Neural cell (in vitro differentiated cells): Measurements from ENCODE around the gene PANX2.

Source experiments
- EP300 ChIP-seq: fragments of 450-650 bp; conservative IDR thresholded peaks from 2 replicates; pipeline ENCODE4 v1.6.1; 2014; ENCODE audit warnings: antibody characterized with exemption, mild to moderate bottlenecking, moderate library complexity; ENCODE audit not compliant: poor library complexity, severe bottlenecking
- EZH2 ChIP-seq: fragments of 200-600, 300-800 bp; shearing (Covaris generic), sonication (generic); IDR thresholded peaks from 2 replicates; pipeline ENCODE4 v1.6.1; 2014; ENCODE audit warnings: antibody characterized with exemption, low read length, borderline replicate concordance, mild to moderate bottlenecking; ENCODE audit not compliant: insufficient read depth, poor library complexity, severe bottlenecking
- POLR2AphosphoS5 ChIP-seq: IDR thresholded peaks from 2 replicates; pipeline ENCODE4 v1.6.1; 2012
- RAD21 ChIP-seq: fragments of 450-650 bp; conservative IDR thresholded peaks from 2 replicates; pipeline ENCODE4 v1.6.1; 2014; ENCODE audit warnings: antibody characterized with exemption, mild to moderate bottlenecking, moderate library complexity
- SMC3 ChIP-seq: fragments of 450-650 bp; conservative IDR thresholded peaks from 2 replicates; pipeline ENCODE4 v1.6.1; 2014; ENCODE audit warnings: antibody characterized with exemption, mild to moderate bottlenecking, moderate library complexity; ENCODE audit not compliant: poor library complexity
- TAF1 ChIP-seq: IDR thresholded peaks from 2 replicates; pipeline ENCODE4 v1.6.1; 2012; ENCODE audit warnings: low read depth
- TF ChIP-seq, protein P1 (sequence below): fragments of 450-650 bp; IDR thresholded peaks from 2 replicates; pipeline ENCODE4 v1.5.1; 2014; ENCODE audit warnings: antibody characterized with exemption, mild to moderate bottlenecking, moderate library complexity; ENCODE audit not compliant: poor library complexity, severe bottlenecking
- TF ChIP-seq, protein P2 (sequence below): IDR thresholded peaks from 2 replicates; pipeline ENCODE4 v1.6.1; 2012; ENCODE audit warnings: borderline replicate concordance

DNA sequence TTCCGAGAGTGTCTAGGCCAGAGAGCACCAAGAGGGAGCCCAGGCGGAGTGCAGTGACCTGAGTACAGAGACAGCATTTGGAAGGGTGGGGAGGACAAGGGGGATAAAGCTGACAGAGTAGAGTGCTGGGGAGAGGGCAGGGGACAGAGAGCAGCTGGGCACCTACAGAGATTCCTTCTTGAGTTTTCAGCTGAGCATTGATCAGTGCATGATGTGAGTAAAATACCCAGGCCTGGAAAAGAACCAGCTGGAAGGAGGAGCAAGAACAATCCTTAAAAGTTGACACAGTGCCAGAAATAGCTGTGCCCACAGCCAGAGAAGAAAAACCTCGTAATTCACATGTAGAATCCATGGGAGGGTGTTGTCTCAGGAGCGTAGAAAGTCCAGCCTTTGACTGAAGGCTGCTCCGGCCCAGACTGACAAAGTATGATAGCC, 33.9 kb upstream of the PANX2 start:
- TF ChIP-seq, protein P1, sequence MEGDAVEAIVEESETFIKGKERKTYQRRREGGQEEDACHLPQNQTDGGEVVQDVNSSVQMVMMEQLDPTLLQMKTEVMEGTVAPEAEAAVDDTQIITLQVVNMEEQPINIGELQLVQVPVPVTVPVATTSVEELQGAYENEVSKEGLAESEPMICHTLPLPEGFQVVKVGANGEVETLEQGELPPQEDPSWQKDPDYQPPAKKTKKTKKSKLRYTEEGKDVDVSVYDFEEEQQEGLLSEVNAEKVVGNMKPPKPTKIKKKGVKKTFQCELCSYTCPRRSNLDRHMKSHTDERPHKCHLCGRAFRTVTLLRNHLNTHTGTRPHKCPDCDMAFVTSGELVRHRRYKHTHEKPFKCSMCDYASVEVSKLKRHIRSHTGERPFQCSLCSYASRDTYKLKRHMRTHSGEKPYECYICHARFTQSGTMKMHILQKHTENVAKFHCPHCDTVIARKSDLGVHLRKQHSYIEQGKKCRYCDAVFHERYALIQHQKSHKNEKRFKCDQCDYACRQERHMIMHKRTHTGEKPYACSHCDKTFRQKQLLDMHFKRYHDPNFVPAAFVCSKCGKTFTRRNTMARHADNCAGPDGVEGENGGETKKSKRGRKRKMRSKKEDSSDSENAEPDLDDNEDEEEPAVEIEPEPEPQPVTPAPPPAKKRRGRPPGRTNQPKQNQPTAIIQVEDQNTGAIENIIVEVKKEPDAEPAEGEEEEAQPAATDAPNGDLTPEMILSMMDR, result no peak
- no peak for TF ChIP-seq EP300
- TF ChIP-seq, protein P2, sequence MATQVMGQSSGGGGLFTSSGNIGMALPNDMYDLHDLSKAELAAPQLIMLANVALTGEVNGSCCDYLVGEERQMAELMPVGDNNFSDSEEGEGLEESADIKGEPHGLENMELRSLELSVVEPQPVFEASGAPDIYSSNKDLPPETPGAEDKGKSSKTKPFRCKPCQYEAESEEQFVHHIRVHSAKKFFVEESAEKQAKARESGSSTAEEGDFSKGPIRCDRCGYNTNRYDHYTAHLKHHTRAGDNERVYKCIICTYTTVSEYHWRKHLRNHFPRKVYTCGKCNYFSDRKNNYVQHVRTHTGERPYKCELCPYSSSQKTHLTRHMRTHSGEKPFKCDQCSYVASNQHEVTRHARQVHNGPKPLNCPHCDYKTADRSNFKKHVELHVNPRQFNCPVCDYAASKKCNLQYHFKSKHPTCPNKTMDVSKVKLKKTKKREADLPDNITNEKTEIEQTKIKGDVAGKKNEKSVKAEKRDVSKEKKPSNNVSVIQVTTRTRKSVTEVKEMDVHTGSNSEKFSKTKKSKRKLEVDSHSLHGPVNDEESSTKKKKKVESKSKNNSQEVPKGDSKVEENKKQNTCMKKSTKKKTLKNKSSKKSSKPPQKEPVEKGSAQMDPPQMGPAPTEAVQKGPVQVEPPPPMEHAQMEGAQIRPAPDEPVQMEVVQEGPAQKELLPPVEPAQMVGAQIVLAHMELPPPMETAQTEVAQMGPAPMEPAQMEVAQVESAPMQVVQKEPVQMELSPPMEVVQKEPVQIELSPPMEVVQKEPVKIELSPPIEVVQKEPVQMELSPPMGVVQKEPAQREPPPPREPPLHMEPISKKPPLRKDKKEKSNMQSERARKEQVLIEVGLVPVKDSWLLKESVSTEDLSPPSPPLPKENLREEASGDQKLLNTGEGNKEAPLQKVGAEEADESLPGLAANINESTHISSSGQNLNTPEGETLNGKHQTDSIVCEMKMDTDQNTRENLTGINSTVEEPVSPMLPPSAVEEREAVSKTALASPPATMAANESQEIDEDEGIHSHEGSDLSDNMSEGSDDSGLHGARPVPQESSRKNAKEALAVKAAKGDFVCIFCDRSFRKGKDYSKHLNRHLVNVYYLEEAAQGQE, result no peak
- no peak for TF ChIP-seq RAD21
- TF ChIP-seq POLR2AphosphoS5, result no peak
- TF ChIP-seq EZH2, result no peak
- TF ChIP-seq TAF1, result no peak
- no peak for TF ChIP-seq SMC3
